Vagina (tissue), 2 donors: Measurements from ENCODE around the gene SSR4.

ENCODE experiments used
- POLR2A ChIP-seq, 2 donors: fragments of 450-650 bp; IDR thresholded peaks; one replicate each; pipeline ENCODE4 v1.6.1; 2017; ENCODE audit warnings: antibody characterized with exemption in 2 of 2, mild to moderate bottlenecking in 2 of 2, moderate library complexity in 2 of 2
- POLR2AphosphoS5 ChIP-seq, 2 donors: sonication (generic); formaldehyde crosslinking; IDR thresholded peaks; one replicate each; pipeline ENCODE4 v1.9.0; 2017; ENCODE audit warnings: antibody characterized with exemption in 2 of 2, mild to moderate bottlenecking in 2 of 2, low read depth in 1 of 2; ENCODE audit not compliant: insufficient read depth in 1 of 2
- TF ChIP-seq, protein P1 (sequence below), 3 experiments: fragments of 450-650 bp in 2 of 3; fragments of 200-600 bp in 1 of 3; sonication (generic) in 1 of 3; IDR thresholded peaks; one replicate each; pipeline ENCODE4 v1.5.1; 2017 to 2019; ENCODE audit warnings: antibody characterized with exemption in 3 of 3, mild to moderate bottlenecking in 2 of 3, moderate library complexity in 2 of 3

DNA sequence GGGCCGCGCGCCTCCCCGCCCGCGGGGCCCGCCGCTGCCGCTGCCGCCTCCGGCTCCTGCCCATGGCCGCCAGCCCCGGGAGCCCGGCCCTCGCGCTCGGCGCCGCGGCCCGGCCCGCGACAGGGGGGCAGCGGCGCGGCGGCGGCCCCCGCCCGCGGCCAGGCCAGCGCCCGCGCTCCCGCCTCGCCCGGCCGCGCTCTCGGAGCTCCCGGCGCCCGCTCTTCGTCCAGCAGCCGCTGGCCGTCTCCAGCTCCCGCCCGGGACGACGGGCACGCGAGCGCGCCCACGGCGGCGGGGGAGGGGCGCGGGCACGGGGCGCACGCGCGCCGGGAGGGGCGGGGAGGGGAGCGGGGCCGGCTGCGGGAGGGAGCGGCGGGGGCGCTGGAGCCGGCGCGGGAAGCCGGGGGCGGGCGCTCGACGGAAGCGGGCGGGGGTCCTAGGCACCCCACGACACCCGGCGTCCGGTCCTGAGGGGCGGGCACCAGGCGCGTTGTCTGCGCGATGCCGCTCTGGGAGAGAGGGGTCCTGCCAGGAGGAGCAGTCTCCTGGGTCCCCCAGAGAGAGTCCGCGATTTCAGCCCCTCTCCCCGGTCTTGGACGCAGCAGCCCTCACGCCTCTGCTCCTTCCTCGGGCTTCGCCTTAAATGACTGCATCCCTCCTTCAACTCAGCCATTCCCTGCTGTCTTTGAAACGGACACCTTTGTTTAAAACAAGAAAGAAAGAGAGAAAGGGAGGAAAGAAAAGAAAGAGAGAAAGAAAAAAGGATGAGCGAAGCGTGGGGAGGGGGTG is 36.4 kb downstream of the SSR4 start:
- TF ChIP-seq POLR2AphosphoS5 (IDR thresholded peaks at IDR 0.05; ENCODE audit: insufficient read depth in 1 of 2, low read depth in 1 of 2) = no peak
- TF ChIP-seq, protein P1, sequence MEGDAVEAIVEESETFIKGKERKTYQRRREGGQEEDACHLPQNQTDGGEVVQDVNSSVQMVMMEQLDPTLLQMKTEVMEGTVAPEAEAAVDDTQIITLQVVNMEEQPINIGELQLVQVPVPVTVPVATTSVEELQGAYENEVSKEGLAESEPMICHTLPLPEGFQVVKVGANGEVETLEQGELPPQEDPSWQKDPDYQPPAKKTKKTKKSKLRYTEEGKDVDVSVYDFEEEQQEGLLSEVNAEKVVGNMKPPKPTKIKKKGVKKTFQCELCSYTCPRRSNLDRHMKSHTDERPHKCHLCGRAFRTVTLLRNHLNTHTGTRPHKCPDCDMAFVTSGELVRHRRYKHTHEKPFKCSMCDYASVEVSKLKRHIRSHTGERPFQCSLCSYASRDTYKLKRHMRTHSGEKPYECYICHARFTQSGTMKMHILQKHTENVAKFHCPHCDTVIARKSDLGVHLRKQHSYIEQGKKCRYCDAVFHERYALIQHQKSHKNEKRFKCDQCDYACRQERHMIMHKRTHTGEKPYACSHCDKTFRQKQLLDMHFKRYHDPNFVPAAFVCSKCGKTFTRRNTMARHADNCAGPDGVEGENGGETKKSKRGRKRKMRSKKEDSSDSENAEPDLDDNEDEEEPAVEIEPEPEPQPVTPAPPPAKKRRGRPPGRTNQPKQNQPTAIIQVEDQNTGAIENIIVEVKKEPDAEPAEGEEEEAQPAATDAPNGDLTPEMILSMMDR (IDR thresholded peaks at IDR 0.05) = no peak
- no peak for TF ChIP-seq POLR2A (IDR thresholded peaks at IDR 0.05)
